ENCODE data around the gene MROH2A.

GRCh38 chr2:233779722-233780121 lies 1.6 kb downstream of the MROH2A start:
- TF ChIP-seq CTCF (IDR thresholded peaks at IDR 0.05; ENCODE audit: low read depth, low read length, poor library complexity, severe bottlenecking), result no peak
- no peak for TF ChIP-seq EZH2phosphoT487 (IDR thresholded peaks at IDR 0.05; ENCODE audit: borderline replicate concordance, low read length)

Measured in DOHH2 (cell line).